HepG2 (cell line): Measurements from ENCODE around the gene LMF2. TPM values are rescaled to one million over a fixed set of nuclear protein-coding genes. Genes with fewer than 3 reads are reported as not detected.
A peak's percentile ranks its signal among the peaks of the same experiment; 100 is the strongest.

ENCODE experiments used
- CHCHD3 ChIP-seq: sonication (generic); formaldehyde crosslinking; IDR thresholded peaks from 2 replicates; pipeline ENCODE4 v1.8.0; 2022; ENCODE audit warnings: mild to moderate bottlenecking, missing genetic modification reagents, moderate library complexity
- NR2C2 ChIP-seq: sonication (generic); formaldehyde crosslinking; IDR thresholded peaks from 2 replicates; pipeline ENCODE4 v1.4.0; 2020; ENCODE audit warnings: missing genetic modification reagents, mild to moderate bottlenecking, moderate library complexity, borderline replicate concordance
- NRL ChIP-seq: sonication (generic); formaldehyde crosslinking; IDR thresholded peaks from 2 replicates; pipeline ENCODE4 v1.5.0; 2020; ENCODE audit warnings: missing genetic modification reagents, mild to moderate bottlenecking, moderate library complexity, borderline replicate concordance
- PAX8 ChIP-seq: sonication (generic); formaldehyde crosslinking; IDR thresholded peaks from 2 replicates; pipeline ENCODE4 v1.8.0; 2022; ENCODE audit warnings: mild to moderate bottlenecking, missing genetic modification reagents, borderline replicate concordance
- RXRA ChIP-seq: sonication (generic); formaldehyde crosslinking; IDR thresholded peaks from 2 replicates; pipeline ENCODE4 v1.5.1; 2020; ENCODE audit warnings: missing genetic modification reagents
- YEATS4 ChIP-seq: sonication (generic); formaldehyde crosslinking; IDR thresholded peaks from 2 replicates; pipeline ENCODE4 v1.4.0; 2020; ENCODE audit warnings: missing genetic modification reagents, borderline replicate concordance
- ZNF121 ChIP-seq: sonication (generic); formaldehyde crosslinking; IDR thresholded peaks from 2 replicates; pipeline ENCODE4 v1.5.0; 2020; ENCODE audit warnings: mild to moderate bottlenecking, missing genetic modification reagents
- ZNF367 ChIP-seq: sonication (generic); formaldehyde crosslinking; IDR thresholded peaks from 2 replicates; pipeline ENCODE4 v1.4.0; 2020; ENCODE audit warnings: missing genetic modification reagents, borderline replicate concordance
- ZNF562 ChIP-seq: sonication (generic); formaldehyde crosslinking; IDR thresholded peaks from 2 replicates; pipeline ENCODE4 v1.8.0; 2022; ENCODE audit warnings: missing genetic modification reagents, borderline replicate concordance
- ZNF703 ChIP-seq: sonication (generic); formaldehyde crosslinking; IDR thresholded peaks from 2 replicates; pipeline ENCODE4 v1.5.1; 2020; ENCODE audit warnings: missing genetic modification reagents, mild to moderate bottlenecking, moderate library complexity, borderline replicate concordance
- polyA plus RNA-seq, 8 experiments: library from polyadenylated mRNA; depleted of rRNA in 3 of 8; stranded (reverse) in 7 of 8; unstranded in 1 of 8; fragments of >200 nt; fragmentation: Illumina TruSeq in 4 of 8; extraction: Trizol in 4 of 8; gene quantifications; 2 replicates each; pipeline versions ENCODE4 v1.2.1 to v1.2.3, GENCODE V29; 2011 to 2016; ENCODE audit warnings: low read depth in 4 of 8, missing spikeins in 1 of 8, mixed read lengths in 1 of 8; ENCODE audit not compliant: insufficient read depth in 1 of 8
- total RNA-seq, 5 experiments: library from RNA; depleted of rRNA; stranded (reverse); fragments of >200 nt; fragmentation: Illumina TruSeq; extraction: Trizol; gene quantifications; 2 replicates each; pipeline ENCODE4 v1.2.3, GENCODE V29; 2016; ENCODE audit warnings: low read depth in 1 of 5
- TF ChIP-seq, protein P1 (sequence below): sonication (generic); formaldehyde crosslinking; IDR thresholded peaks from 2 replicates; pipeline ENCODE4 v1.4.0; 2020; ENCODE audit warnings: missing genetic modification reagents, mild to moderate bottlenecking, borderline replicate concordance
- TF ChIP-seq, protein P2 (sequence below): sonication (generic); formaldehyde crosslinking; IDR thresholded peaks from 2 replicates; pipeline ENCODE4 v1.5.0; 2020; ENCODE audit warnings: mild to moderate bottlenecking, missing genetic modification reagents
- TF ChIP-seq, protein P3 (sequence below): sonication (generic); formaldehyde crosslinking; IDR thresholded peaks from 2 replicates; pipeline ENCODE4 v1.5.0; 2020; ENCODE audit warnings: mild to moderate bottlenecking, missing genetic modification reagents, borderline replicate concordance

The LMF2 gene
- total and polyA plus RNA-seq, 2 of the 13 experiments (the other 11 are each of a cell fraction or from before 2014, with no cell fraction given): 23.3 to 30.6 TPM

DNA sequence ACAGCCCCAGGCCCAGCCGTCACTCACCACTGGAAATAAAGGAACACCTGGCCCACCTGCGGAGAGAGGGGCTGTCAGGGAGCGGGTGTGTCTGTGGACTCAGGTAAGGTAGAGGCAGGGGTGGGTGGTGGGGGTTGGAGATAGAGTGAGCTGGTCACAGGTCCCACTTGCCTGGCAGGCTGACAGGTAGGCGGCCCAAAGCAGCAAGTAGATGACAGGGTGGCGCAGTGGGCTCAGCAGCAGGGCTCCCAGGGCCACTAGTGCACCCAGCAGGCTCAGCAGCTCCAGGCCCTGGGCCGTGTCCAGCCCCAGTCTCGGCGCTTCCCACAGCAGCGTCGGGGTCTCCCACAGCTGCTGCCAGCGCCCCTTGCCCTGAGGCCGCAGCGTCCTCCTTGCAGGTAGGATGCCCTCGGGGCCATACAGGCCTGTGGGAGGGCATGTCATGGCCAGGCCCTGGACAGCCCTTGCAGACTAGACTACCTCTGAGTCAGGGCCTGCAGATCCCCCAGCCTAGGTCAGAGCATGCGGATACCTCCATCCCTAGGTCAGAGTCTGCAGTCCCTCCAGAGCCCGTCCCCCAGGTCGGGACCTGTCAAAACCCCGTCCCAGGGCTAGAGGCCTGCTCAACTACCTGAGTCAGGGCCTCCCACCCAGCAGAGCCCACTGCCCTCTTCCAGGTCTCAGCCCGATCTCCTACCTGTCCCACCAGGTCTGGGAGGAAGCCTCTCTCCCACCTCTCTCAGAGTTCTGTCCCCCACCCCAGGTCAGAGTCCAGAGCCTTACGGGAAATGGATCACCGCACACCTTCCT is 686 bp downstream of the LMF2 start (continued):
- TF ChIP-seq, protein P1, sequence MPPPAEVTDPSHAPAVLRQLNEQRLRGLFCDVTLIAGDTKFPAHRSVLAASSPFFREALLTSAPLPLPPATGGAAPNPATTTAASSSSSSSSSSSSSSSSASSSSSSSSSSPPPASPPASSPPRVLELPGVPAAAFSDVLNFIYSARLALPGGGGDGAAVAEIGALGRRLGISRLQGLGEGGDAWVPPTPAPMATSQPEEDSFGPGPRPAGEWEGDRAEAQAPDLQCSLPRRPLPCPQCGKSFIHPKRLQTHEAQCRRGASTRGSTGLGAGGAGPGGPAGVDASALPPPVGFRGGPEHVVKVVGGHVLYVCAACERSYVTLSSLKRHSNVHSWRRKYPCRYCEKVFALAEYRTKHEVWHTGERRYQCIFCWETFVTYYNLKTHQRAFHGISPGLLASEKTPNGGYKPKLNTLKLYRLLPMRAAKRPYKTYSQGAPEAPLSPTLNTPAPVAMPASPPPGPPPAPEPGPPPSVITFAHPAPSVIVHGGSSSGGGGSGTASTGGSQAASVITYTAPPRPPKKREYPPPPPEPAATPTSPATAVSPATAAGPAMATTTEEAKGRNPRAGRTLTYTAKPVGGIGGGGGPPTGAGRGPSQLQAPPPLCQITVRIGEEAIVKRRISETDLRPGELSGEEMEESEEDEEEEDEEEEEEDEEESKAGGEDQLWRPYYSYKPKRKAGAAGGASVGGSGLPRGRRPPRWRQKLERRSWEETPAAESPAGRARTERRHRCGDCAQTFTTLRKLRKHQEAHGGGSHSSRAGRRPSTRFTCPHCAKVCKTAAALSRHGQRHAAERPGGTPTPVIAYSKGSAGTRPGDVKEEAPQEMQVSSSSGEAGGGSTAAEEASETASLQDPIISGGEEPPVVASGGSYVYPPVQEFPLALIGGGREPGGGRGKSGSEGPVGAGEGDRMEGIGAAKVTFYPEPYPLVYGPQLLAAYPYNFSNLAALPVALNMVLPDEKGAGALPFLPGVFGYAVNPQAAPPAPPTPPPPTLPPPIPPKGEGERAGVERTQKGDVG (CRISPR knock-in tag): peak; percentile 68; the same call in 1 of the 2 replicates
- TF ChIP-seq ZNF121 (CRISPR knock-in tag) (no peak), NR2C2 (CRISPR knock-in tag) (0 out of 2 replicates have a peak, but pooled peaks have one; percentile 14), NRL (CRISPR knock-in tag) (peak; percentile 31; the same call in 1 of the 2 replicates), CHCHD3 (CRISPR knock-in tag) (no peak), PAX8 (CRISPR knock-in tag) (no peak), ZNF562 (CRISPR knock-in tag) (no peak), ZNF367 (CRISPR knock-in tag) (no peak), YEATS4 (CRISPR knock-in tag) (peak; percentile 41), RXRA (CRISPR knock-in tag) (0 out of 2 replicates have a peak, but pooled peaks have one; percentile 21), ZNF703 (CRISPR knock-in tag) (0 out of 2 replicates have a peak, but pooled peaks have one; percentile 47)
- TF ChIP-seq, protein P2, sequence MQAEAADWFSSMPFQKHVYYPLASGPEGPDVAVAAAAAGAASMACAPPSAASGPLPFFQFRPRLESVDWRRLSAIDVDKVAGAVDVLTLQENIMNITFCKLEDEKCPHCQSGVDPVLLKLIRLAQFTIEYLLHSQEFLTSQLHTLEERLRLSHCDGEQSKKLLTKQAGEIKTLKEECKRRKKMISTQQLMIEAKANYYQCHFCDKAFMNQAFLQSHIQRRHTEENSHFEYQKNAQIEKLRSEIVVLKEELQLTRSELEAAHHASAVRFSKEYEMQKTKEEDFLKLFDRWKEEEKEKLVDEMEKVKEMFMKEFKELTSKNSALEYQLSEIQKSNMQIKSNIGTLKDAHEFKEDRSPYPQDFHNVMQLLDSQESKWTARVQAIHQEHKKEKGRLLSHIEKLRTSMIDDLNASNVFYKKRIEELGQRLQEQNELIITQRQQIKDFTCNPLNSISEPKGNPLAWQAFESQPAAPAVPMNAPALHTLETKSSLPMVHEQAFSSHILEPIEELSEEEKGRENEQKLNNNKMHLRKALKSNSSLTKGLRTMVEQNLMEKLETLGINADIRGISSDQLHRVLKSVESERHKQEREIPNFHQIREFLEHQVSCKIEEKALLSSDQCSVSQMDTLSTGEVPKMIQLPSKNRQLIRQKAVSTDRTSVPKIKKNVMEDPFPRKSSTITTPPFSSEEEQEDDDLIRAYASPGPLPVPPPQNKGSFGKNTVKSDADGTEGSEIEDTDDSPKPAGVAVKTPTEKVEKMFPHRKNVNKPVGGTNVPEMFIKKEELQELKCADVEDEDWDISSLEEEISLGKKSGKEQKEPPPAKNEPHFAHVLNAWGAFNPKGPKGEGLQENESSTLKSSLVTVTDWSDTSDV (CRISPR knock-in tag): 0 out of 2 replicates have a peak, but pooled peaks have one; percentile 58
- TF ChIP-seq, protein P3, sequence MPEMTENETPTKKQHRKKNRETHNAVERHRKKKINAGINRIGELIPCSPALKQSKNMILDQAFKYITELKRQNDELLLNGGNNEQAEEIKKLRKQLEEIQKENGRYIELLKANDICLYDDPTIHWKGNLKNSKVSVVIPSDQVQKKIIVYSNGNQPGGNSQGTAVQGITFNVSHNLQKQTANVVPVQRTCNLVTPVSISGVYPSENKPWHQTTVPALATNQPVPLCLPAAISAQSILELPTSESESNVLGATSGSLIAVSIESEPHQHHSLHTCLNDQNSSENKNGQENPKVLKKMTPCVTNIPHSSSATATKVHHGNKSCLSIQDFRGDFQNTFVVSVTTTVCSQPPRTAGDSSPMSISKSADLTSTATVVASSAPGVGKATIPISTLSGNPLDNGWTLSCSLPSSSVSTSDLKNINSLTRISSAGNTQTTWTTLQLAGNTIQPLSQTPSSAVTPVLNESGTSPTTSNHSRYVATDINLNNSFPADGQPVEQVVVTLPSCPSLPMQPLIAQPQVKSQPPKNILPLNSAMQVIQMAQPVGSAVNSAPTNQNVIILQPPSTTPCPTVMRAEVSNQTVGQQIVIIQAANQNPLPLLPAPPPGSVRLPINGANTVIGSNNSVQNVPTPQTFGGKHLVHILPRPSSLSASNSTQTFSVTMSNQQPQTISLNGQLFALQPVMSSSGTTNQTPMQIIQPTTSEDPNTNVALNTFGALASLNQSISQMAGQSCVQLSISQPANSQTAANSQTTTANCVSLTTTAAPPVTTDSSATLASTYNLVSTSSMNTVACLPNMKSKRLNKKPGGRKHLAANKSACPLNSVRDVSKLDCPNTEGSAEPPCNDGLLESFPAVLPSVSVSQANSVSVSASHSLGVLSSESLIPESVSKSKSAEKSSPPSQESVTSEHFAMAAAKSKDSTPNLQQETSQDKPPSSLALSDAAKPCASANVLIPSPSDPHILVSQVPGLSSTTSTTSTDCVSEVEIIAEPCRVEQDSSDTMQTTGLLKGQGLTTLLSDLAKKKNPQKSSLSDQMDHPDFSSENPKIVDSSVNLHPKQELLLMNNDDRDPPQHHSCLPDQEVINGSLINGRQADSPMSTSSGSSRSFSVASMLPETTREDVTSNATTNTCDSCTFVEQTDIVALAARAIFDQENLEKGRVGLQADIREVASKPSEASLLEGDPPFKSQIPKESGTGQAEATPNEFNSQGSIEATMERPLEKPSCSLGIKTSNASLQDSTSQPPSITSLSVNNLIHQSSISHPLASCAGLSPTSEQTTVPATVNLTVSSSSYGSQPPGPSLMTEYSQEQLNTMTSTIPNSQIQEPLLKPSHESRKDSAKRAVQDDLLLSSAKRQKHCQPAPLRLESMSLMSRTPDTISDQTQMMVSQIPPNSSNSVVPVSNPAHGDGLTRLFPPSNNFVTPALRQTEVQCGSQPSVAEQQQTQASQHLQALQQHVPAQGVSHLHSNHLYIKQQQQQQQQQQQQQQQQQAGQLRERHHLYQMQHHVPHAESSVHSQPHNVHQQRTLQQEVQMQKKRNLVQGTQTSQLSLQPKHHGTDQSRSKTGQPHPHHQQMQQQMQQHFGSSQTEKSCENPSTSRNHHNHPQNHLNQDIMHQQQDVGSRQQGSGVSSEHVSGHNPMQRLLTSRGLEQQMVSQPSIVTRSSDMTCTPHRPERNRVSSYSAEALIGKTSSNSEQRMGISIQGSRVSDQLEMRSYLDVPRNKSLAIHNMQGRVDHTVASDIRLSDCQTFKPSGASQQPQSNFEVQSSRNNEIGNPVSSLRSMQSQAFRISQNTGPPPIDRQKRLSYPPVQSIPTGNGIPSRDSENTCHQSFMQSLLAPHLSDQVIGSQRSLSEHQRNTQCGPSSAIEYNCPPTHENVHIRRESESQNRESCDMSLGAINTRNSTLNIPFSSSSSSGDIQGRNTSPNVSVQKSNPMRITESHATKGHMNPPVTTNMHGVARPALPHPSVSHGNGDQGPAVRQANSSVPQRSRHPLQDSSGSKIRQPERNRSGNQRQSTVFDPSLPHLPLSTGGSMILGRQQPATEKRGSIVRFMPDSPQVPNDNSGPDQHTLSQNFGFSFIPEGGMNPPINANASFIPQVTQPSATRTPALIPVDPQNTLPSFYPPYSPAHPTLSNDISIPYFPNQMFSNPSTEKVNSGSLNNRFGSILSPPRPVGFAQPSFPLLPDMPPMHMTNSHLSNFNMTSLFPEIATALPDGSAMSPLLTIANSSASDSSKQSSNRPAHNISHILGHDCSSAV: no peak
